ENCODE results near the gene TFDP1. TPM values are rescaled to one million over a fixed set of nuclear protein-coding genes. Genes with fewer than 3 reads are reported as not detected.

TFDP1 gene
- polyA plus RNA-seq, 3 donors = 30.3 to 54.0 (median 37.6) TPM

DNA sequence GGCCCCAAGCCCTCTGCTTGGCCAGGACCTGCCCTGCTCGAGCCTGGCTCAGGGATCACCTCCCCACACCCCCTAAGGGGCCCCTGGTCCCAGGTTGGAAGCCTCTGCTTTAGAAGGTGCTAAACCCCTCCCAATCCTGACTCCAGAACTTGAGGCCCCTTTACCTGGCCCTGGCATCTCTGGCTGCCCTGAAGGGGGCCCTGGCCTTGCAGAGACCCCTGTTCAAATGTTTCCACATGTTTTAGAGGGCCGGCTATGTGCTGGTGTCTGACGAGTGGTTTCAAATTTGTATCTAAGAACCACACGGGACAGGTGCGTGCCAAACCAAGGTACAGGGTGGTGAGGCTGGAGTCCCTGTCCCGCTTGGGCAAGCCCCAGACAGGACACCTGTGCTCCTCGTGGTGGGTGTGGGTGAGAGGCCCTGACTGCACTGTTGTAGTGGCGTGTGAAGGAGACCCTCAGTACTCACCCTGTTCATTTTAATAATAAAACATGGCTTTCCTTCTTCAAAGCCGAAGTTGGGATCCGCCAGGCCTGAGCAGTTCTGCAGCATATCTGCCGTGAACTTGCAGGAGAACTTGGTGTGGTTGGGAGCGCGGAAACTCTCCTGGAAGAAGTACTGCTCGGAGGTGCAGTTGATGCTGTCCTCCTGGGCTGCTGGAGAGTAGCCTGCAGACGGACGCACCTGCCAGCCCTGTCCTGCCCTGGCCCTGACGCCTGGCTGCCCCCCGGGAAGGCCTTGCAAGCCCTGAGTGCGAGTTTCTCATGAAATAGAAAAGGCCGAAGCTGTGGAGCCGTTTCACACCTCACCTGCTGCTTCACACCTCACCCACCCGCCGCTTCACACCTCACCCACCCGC, 68.1 kb downstream of the TFDP1 start:
- H3K9ac ChIP-seq (ENCODE audit: insufficient read depth, low read length, poor library complexity, severe bottlenecking) = no peak overlapping the region
- H3K27ac ChIP-seq (ENCODE audit: low read depth in 1 of 2, low read length in 2 of 2) = no peak overlapping the region
- H4K20me1 ChIP-seq (ENCODE audit: insufficient read depth, low read length) = no peaks in the 10 kb centered on the region
- H3K4me3 Mint-ChIP-seq = no peak overlapping the region
- peaks cover 3% of the 10 kb centered on the region for H3K4me1 Mint-ChIP-seq
- no peaks in the 10 kb centered on the region for H3K36me3 Mint-ChIP-seq
- H3K79me2 ChIP-seq (ENCODE audit: insufficient read depth, low read length) = no peaks in the 10 kb centered on the region
- intact Hi-C loops (cut with micrococcal nuclease) = no loop called here
- no peak for DNase-seq
- peaks cover 2 to 8% (median 4%) of the 10 kb centered on the region in 7 donors for H3K9me3 Mint-ChIP-seq
- H2AFZ ChIP-seq (ENCODE audit: insufficient read depth, low read depth, low read length, poor library complexity, severe bottlenecking) = no peak overlapping the region
- H3K27me3 Mint-ChIP-seq (ENCODE audit: low read depth in 3 of 3) = peaks cover 8 to 11% (median 9%) of the 10 kb centered on the region in 3 donors
- H3K27ac Mint-ChIP-seq = no peak overlapping the region
- no peaks in the 10 kb centered on the region for H3K27me3 ChIP-seq (ENCODE audit: control insufficient read depth in 2 of 2, insufficient read depth in 2 of 2, low read length in 2 of 2)
- no peaks in the 10 kb centered on the region for H3K4me1 ChIP-seq (ENCODE audit: control insufficient read depth in 1 of 2, insufficient read depth in 2 of 2, low read length in 2 of 2)
- WGBS (ENCODE audit: insufficient coverage) = 96% methylated on average over 17 of the region's 24 CpGs
- no peak overlapping the region for H3K4me2 ChIP-seq (replicated peaks; ENCODE audit: extremely low read depth, low read length, poor library complexity, severe bottlenecking)
- H3K36me3 ChIP-seq (replicated peaks in 1 of 2; ENCODE audit: control insufficient read depth in 1 of 2, insufficient read depth in 2 of 2, low read length in 2 of 2) = no peaks in the 10 kb centered on the region
- no peak overlapping the region for H3K4me3 ChIP-seq (replicated peaks in 1 of 3; ENCODE audit: low read depth in 2 of 3, low read length in 3 of 3)
- H3K9me3 ChIP-seq (replicated peaks in 1 of 2; ENCODE audit: control insufficient read depth in 1 of 2, insufficient read depth in 1 of 2, low read length in 2 of 2) = no peaks in the 10 kb centered on the region
- TF ChIP-seq, protein P1, sequence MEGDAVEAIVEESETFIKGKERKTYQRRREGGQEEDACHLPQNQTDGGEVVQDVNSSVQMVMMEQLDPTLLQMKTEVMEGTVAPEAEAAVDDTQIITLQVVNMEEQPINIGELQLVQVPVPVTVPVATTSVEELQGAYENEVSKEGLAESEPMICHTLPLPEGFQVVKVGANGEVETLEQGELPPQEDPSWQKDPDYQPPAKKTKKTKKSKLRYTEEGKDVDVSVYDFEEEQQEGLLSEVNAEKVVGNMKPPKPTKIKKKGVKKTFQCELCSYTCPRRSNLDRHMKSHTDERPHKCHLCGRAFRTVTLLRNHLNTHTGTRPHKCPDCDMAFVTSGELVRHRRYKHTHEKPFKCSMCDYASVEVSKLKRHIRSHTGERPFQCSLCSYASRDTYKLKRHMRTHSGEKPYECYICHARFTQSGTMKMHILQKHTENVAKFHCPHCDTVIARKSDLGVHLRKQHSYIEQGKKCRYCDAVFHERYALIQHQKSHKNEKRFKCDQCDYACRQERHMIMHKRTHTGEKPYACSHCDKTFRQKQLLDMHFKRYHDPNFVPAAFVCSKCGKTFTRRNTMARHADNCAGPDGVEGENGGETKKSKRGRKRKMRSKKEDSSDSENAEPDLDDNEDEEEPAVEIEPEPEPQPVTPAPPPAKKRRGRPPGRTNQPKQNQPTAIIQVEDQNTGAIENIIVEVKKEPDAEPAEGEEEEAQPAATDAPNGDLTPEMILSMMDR (IDR thresholded peaks at IDR 0.05) = no peak

DNA sequence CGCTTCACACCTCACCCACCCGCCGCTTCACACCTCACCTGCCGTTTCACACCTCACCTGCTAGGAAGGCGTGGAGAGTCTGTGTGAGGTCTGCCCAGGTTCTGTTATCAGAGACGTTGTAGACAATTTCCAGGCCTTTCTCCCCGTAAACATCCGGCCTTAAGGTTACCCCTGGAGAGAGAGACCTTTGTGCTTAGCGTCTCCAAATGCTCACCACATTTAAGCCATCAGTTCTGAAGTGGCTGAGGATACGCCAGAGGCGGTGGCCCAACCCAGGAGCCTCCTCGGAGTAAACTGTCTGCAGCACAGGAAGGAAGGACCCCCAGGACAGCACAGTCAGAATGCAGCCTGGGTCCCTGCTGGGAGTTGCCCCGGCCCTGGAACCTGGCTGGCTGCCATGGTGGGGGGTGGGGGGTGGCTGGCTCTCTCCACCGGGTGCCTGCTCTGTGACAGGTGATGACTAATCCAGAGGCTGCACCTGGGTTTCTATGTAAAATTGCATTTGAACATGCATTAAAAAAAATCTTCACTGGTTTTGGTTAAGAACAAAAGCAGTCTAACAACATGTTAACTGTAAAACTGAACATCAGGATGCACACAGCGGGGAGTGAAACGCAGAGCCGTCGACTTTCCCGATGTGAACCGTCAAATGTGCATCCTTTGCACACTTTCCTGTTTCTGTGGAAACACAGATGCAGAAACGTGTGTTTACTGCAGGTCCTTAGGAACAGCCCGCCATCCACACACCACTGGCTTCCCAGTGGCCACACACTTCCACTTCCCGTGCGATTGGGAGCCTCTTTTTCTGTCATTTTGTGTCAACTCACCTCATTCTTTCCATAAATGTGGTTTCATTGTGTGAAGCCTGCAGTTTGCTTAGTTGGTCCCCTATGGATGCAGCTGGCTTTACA, 69.0 kb downstream of the TFDP1 start:
- H3K27me3 ChIP-seq (ENCODE audit: control insufficient read depth in 2 of 2, insufficient read depth in 2 of 2, low read length in 2 of 2) = no peaks in the 10 kb centered on the region
- Mint-ChIP-seq H3K4me3 (no peak overlapping the region), H3K9me3 (peaks cover 0 to 3% (median 0%) of the 10 kb centered on the region in 7 donors), H3K27ac (no peak overlapping the region), H3K4me1 (no peaks in the 10 kb centered on the region), H3K27me3 (ENCODE audit: low read depth in 3 of 3) (peaks cover 4 to 7% (median 7%) of the 10 kb centered on the region in 3 donors), H3K36me3 (no peaks in the 10 kb centered on the region)
- 56% methylated on average over 16 of the region's 24 CpGs for WGBS (ENCODE audit: insufficient coverage)
- H3K27ac ChIP-seq (ENCODE audit: low read depth in 1 of 2, low read length in 2 of 2) = no peak overlapping the region
- H2AFZ ChIP-seq (ENCODE audit: insufficient read depth, low read depth, low read length, poor library complexity, severe bottlenecking) = no peak overlapping the region
- no peak for DNase-seq
- H4K20me1 ChIP-seq (ENCODE audit: insufficient read depth, low read length) = no peaks in the 10 kb centered on the region
- no peak overlapping the region for H3K4me2 ChIP-seq (replicated peaks; ENCODE audit: extremely low read depth, low read length, poor library complexity, severe bottlenecking)
- H3K79me2 ChIP-seq (ENCODE audit: insufficient read depth, low read length) = no peaks in the 10 kb centered on the region
- H3K4me3 ChIP-seq (replicated peaks in 1 of 3; ENCODE audit: low read depth in 2 of 3, low read length in 3 of 3) = no peak overlapping the region
- no peaks in the 10 kb centered on the region for H3K36me3 ChIP-seq (replicated peaks in 1 of 2; ENCODE audit: control insufficient read depth in 1 of 2, insufficient read depth in 2 of 2, low read length in 2 of 2)
- TF ChIP-seq, protein P1 (IDR thresholded peaks at IDR 0.05) = no peak
- intact Hi-C loops (cut with micrococcal nuclease) = no loop called here
- H3K9ac ChIP-seq (ENCODE audit: insufficient read depth, low read length, poor library complexity, severe bottlenecking) = no peak overlapping the region
- H3K9me3 ChIP-seq (replicated peaks in 1 of 2; ENCODE audit: control insufficient read depth in 1 of 2, insufficient read depth in 1 of 2, low read length in 2 of 2) = no peaks in the 10 kb centered on the region
- no peaks in the 10 kb centered on the region for H3K4me1 ChIP-seq (ENCODE audit: control insufficient read depth in 1 of 2, insufficient read depth in 2 of 2, low read length in 2 of 2)

Data from CD14-positive monocyte (primary cell).